MM.1S (cell line): Measurements from ENCODE around the gene SEMA4A.

Experiments used
- DNase-seq: peaks from one replicate; pipeline ENCODE4 v3.0.0-alpha.2; 2015
- H2AFZ ChIP-seq: fragments of 300-600 bp; sonication (generic); 2 replicates; pipeline ENCODE4 v1.6.0; 2016; ENCODE audit warnings: antibody characterized with exemption, low read length
- H3F3A ChIP-seq: fragments of 300-600 bp; sonication (generic); 2 replicates; pipeline ENCODE4 v1.6.1; 2016; ENCODE audit warnings: mild to moderate bottlenecking, antibody characterized with exemption, low read length, moderate library complexity, mixed read lengths; ENCODE audit not compliant: insufficient read depth
- H3K27ac ChIP-seq: fragments of 300-600 bp; sonication (generic); 2 replicates; pipeline ENCODE4 v1.5.1; 2016; ENCODE audit warnings: mild to moderate bottlenecking, low read length
- H3K27me3 ChIP-seq: fragments of 300-600 bp; sonication (generic); replicated peaks from 2 replicates; pipeline ENCODE4 v1.6.0; 2016; ENCODE audit warnings: low read length; ENCODE audit not compliant: insufficient read depth
- H3K36me3 ChIP-seq: fragments of 300-600 bp; sonication (generic); replicated peaks from 2 replicates; pipeline ENCODE4 v1.6.1; 2016; ENCODE audit warnings: mild to moderate bottlenecking, low read length, mixed read lengths; ENCODE audit not compliant: insufficient read depth
- H3K4me1 ChIP-seq: fragments of 300-600 bp; sonication (generic); 2 replicates; pipeline ENCODE4 v1.6.1; 2016; ENCODE audit warnings: low read length, mixed read lengths
- H3K4me2 ChIP-seq: fragments of 300-600 bp; sonication (generic); 2 replicates; pipeline ENCODE4 v1.6.0; 2016; ENCODE audit warnings: low read depth, low read length
- H3K4me3 ChIP-seq: fragments of 300-600 bp; sonication (generic); 2 replicates; pipeline ENCODE4 v1.5.1; 2016; ENCODE audit warnings: low read length, mixed read lengths
- H3K79me2 ChIP-seq: fragments of 300-600 bp; sonication (generic); 2 replicates; pipeline ENCODE4 v1.6.1; 2016; ENCODE audit warnings: mixed run types, low read length, mixed read lengths
- H3K9ac ChIP-seq: fragments of 300-600 bp; sonication (generic); 2 replicates; pipeline ENCODE4 v1.6.1; 2016; ENCODE audit warnings: low read length, mixed read lengths
- H3K9me2 ChIP-seq: fragments of 300-600 bp; sonication (generic); replicated peaks from 2 replicates; pipeline ENCODE4 v1.6.1; 2016; ENCODE audit warnings: mild to moderate bottlenecking, low read length, mixed read lengths; ENCODE audit not compliant: insufficient read depth
- H3K9me3 ChIP-seq: fragments of 300-600 bp; sonication (generic); replicated peaks from 2 replicates; pipeline ENCODE4 v1.6.1; 2016; ENCODE audit warnings: mild to moderate bottlenecking, low read length, mixed read lengths; ENCODE audit not compliant: insufficient read depth
- H4K20me1 ChIP-seq: fragments of 300-600 bp; sonication (generic); 2 replicates; pipeline ENCODE4 v1.6.1; 2016; ENCODE audit warnings: mild to moderate bottlenecking, low read length, moderate library complexity, mixed read lengths; ENCODE audit not compliant: insufficient read depth
- CTCF ChIP-seq: fragments of 300-600 bp; sonication (generic); IDR thresholded peaks from 2 replicates; pipeline ENCODE4 v1.5.1; 2016; ENCODE audit warnings: antibody characterized with exemption, low read length, mixed read lengths
- EZH2 ChIP-seq: fragments of 300-600 bp; sonication (generic); optimal IDR thresholded peaks from 2 replicates; pipeline ENCODE3; 2017; ENCODE audit warnings: low read depth, mild to moderate bottlenecking, antibody characterized with exemption, low read length, mixed read lengths
- EZH2phosphoT487 ChIP-seq: fragments of 300-600 bp; sonication (generic); IDR thresholded peaks from 2 replicates; pipeline ENCODE4 v1.6.1; 2018; ENCODE audit warnings: antibody characterized with exemption, low read length

SEMA4A gene

GRCh38 chr1:156225677-156226014 is 72.3 kb downstream of the SEMA4A start:
- H3K4me2 ChIP-seq = peak overlapping the region; percentile 23; the same call in 1 of the 2 replicates
- no peak overlapping the region for H2AFZ ChIP-seq
- H3K27ac ChIP-seq = peak overlapping the region; percentile 91

GRCh38 chr1:156226116-156226538 is 72.7 kb downstream of the SEMA4A start:
- peaks cover 41% of the 10 kb centered on the region for H3K4me1 ChIP-seq
- H3K79me2 ChIP-seq = peaks cover 35% of the 10 kb centered on the region
- H3K36me3 ChIP-seq = peaks cover 7% of the 10 kb centered on the region; the same call in 1 of the 2 replicates
- H3K9me3 ChIP-seq = no peaks in the 10 kb centered on the region
- peak overlapping the region; percentile 50 for H3K4me2 ChIP-seq
- peak; percentile 98 for DNase-seq
- peak overlapping the region; percentile 49; the same call in 1 of the 2 replicates for H3K9ac ChIP-seq
- H2AFZ ChIP-seq = no peak overlapping the region
- H3K27me3 ChIP-seq = no peaks in the 10 kb centered on the region
- peak overlapping the region; percentile 91 for H3K27ac ChIP-seq
- no peak overlapping the region for H3K4me3 ChIP-seq
- TF ChIP-seq EZH2 (no peak), EZH2phosphoT487 (no peak), CTCF (no peak)
- H3F3A ChIP-seq = peaks cover 39% of the 10 kb centered on the region
- H4K20me1 ChIP-seq = no peaks in the 10 kb centered on the region
- H3K9me2 ChIP-seq = no peaks in the 10 kb centered on the region

More at GRCh38 chr1:156225677-156226014, 72.3 kb downstream of the SEMA4A start:
- H3K4me3 ChIP-seq = no peak overlapping the region
- TF ChIP-seq EZH2phosphoT487 = no peak
- TF ChIP-seq EZH2 = no peak
- no peak for TF ChIP-seq CTCF
- no peak for DNase-seq
- peak overlapping the region; percentile 19; the same call in 1 of the 2 replicates for H3K9ac ChIP-seq
- no peaks in the 10 kb centered on the region for H3K9me2 ChIP-seq
- H3K36me3 ChIP-seq = peaks cover 7% of the 10 kb centered on the region; the same call in 1 of the 2 replicates
- peaks cover 44% of the 10 kb centered on the region for H3K4me1 ChIP-seq
- no peaks in the 10 kb centered on the region for H3K27me3 ChIP-seq
- no peaks in the 10 kb centered on the region for H3K9me3 ChIP-seq
- H3K79me2 ChIP-seq = peaks cover 40% of the 10 kb centered on the region
- H3F3A ChIP-seq = peaks cover 39% of the 10 kb centered on the region
- H4K20me1 ChIP-seq = no peaks in the 10 kb centered on the region

GRCh38 chr1:156226782-156227181 is 73.4 kb downstream of the SEMA4A start:
- Histone ChIP-seq H3K9ac (peak overlapping the region; percentile 49), H3K9me3 (no peaks in the 10 kb centered on the region), H3K4me2 (peak overlapping the region; percentile 50), H3K27ac (peak overlapping the region; percentile 91), H3K79me2 (peaks cover 30% of the 10 kb centered on the region), H4K20me1 (no peaks in the 10 kb centered on the region), H3K27me3 (no peaks in the 10 kb centered on the region), H3K4me1 (peaks cover 36% of the 10 kb centered on the region), H3F3A (peaks cover 39% of the 10 kb centered on the region), H3K9me2 (no peaks in the 10 kb centered on the region), H3K4me3 (no peak overlapping the region), H3K36me3 (peaks cover 7% of the 10 kb centered on the region; the same call in 1 of the 2 replicates), H2AFZ (no peak overlapping the region)
- TF ChIP-seq EZH2 = no peak
- no peak for TF ChIP-seq CTCF
- no peak for TF ChIP-seq EZH2phosphoT487
- no peak for DNase-seq
